ENCODE measurements around the gene GARNL3. TPM values are rescaled to one million over a fixed set of nuclear protein-coding genes. Genes with fewer than 3 reads are reported as not detected.
A peak's percentile ranks its signal among the peaks of the same experiment; 100 is the strongest.

The GARNL3 gene
- total RNA-seq, 2 experiments from 2014 or later: 16.1 to 17.2 TPM

- CTCF ChIA-PET (ENCODE audit: unreplicated experiment): no interaction called here
- H3K9me3 ChIP-seq (ENCODE audit: low read length): no peaks in the 10 kb centered on the region
- H3K27ac ChIP-seq (ENCODE audit: low read depth, low read length, poor library complexity, severe bottlenecking): no peak overlapping the region
- TF ChIP-seq EZH2phosphoT487 (IDR thresholded peaks at IDR 0.05; ENCODE audit: borderline replicate concordance, low read depth, low read length): no peak
- H3K4me1 ChIP-seq (ENCODE audit: insufficient read depth, low read length, poor library complexity, severe bottlenecking): no peaks in the 10 kb centered on the region
- BruUV-seq (replicated peaks): no TSS peak
- H2AFZ ChIP-seq (ENCODE audit: low read length): no peak overlapping the region
- DNase-seq (ENCODE audit: low spot score): no peak
- H3K4me3 ChIP-seq (ENCODE audit: low read depth, low read length, poor library complexity, severe bottlenecking): no peak overlapping the region
- H3K36me3 ChIP-seq (ENCODE audit: insufficient read depth, low read length): no peaks in the 10 kb centered on the region
- POLR2A ChIA-PET: interaction anchor here (0.8 kb wide), 1 partner anchor 154 kb away, joined by 3 read pairs; no protein-coding TSS in a partner anchor
- no peaks in the 10 kb centered on the region for H4K20me1 ChIP-seq (ENCODE audit: insufficient read depth, low read length)
- H3K4me2 ChIP-seq (ENCODE audit: low read length): no peak overlapping the region
- intact Hi-C loops (cut with micrococcal nuclease; ENCODE audit: unreplicated experiment): no loop called here
- no peaks in the 10 kb centered on the region for H3K9me2 ChIP-seq (ENCODE audit: insufficient read depth, low read length)
- no peaks in the 10 kb centered on the region for H3K79me2 ChIP-seq (ENCODE audit: insufficient read depth, low read depth, low read length)
These were observed 105.6 kb downstream of the GARNL3 start for GRCh38 chr9:127370147-127370579.

DNA sequence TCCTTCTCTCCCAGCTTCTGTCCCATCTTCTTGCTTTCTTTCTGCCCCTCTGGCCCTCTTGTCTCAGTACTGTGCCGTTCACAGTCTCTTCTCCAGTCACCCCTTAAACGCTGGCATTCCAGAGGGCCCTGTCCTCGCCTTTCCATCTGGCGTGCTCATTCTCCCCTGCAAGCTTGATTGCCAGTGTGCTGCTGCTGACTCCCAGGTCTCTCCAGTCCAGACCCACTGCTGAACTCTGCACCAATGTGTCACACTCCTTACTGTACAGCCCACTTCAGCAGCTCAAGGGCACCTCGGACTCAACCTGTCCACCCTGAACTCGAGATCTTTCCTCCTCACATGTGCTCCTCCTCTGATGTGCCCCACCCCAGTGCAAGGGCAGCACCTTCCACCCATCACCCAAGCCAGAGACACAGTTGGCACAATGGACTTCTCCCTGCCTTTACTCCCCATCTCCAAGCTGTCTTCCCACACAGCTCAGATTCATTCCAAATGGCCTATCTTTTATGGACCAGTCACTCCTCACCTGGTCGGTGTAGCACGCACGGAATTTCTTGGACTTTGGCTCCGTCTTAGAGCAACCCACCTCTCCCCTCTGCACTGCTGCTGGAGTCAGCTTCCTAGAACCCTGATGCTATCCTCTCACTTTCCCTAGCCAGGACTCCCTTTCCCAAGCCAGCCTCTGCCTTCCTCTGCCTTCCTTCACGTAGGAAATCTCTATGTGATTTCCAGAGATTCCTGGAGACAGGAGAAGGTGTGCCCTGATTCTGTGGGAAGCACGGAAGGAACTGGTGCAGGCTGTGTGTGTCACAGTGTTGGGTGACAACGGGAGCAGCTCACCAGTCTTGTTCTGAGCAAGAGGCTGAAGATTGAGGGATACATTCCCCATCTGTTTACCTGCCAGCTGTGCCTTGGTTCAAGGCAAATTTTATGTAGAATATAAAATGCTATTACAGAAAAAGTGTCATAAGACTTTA is 106.4 kb downstream of the GARNL3 start:
- Histone ChIP-seq H3K27ac (ENCODE audit: low read depth, low read length, poor library complexity, severe bottlenecking) (no peak overlapping the region), H3K36me3 (ENCODE audit: insufficient read depth, low read length) (no peaks in the 10 kb centered on the region), H3K4me1 (ENCODE audit: insufficient read depth, low read length, poor library complexity, severe bottlenecking) (no peaks in the 10 kb centered on the region), H4K20me1 (ENCODE audit: insufficient read depth, low read length) (no peaks in the 10 kb centered on the region), H3K4me2 (ENCODE audit: low read length) (no peak overlapping the region), H3K4me3 (ENCODE audit: low read depth, low read length, poor library complexity, severe bottlenecking) (no peak overlapping the region), H3K79me2 (ENCODE audit: insufficient read depth, low read depth, low read length) (no peaks in the 10 kb centered on the region), H2AFZ (ENCODE audit: low read length) (no peak overlapping the region), H3K9me3 (ENCODE audit: low read length) (no peaks in the 10 kb centered on the region), H3K9me2 (ENCODE audit: insufficient read depth, low read length) (no peaks in the 10 kb centered on the region)
- ChIA-PET POLR2A (no interaction called here), CTCF (ENCODE audit: unreplicated experiment) (no interaction called here)
- no TSS peak for BruUV-seq (replicated peaks)
- DNase-seq (ENCODE audit: low spot score): no peak
- TF ChIP-seq EZH2phosphoT487 (IDR thresholded peaks at IDR 0.05; ENCODE audit: borderline replicate concordance, low read depth, low read length): no peak
- TF ChIP-seq, protein P1, sequence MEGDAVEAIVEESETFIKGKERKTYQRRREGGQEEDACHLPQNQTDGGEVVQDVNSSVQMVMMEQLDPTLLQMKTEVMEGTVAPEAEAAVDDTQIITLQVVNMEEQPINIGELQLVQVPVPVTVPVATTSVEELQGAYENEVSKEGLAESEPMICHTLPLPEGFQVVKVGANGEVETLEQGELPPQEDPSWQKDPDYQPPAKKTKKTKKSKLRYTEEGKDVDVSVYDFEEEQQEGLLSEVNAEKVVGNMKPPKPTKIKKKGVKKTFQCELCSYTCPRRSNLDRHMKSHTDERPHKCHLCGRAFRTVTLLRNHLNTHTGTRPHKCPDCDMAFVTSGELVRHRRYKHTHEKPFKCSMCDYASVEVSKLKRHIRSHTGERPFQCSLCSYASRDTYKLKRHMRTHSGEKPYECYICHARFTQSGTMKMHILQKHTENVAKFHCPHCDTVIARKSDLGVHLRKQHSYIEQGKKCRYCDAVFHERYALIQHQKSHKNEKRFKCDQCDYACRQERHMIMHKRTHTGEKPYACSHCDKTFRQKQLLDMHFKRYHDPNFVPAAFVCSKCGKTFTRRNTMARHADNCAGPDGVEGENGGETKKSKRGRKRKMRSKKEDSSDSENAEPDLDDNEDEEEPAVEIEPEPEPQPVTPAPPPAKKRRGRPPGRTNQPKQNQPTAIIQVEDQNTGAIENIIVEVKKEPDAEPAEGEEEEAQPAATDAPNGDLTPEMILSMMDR (conservative IDR thresholded peaks at IDR 0.05; ENCODE audit: low read length): no peak
- intact Hi-C loops (cut with micrococcal nuclease; ENCODE audit: unreplicated experiment): no loop called here

DNA sequence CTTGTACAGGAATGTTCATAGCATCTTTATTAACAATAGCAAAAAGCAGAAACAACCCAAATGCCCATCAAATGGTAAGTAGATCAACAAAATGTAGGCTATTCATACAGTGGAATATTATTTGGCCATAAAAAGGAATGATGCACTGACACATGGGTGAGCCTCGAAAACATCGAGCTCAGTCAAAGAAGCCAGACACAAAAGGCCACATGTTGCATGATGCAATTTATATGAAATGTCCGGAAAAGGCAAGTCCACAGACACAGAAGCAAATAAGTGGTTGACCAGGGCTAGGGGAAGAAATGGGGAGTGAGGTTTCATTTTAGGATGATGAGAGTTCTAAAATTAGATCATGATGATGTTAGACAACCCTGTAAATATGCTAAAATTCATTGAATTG is 115.9 kb downstream of the GARNL3 start:
- H3K79me2 ChIP-seq (ENCODE audit: insufficient read depth, low read depth, low read length): no peaks in the 10 kb centered on the region
- DNase-seq (ENCODE audit: low spot score): peak; percentile 26
- TF ChIP-seq EZH2phosphoT487 (IDR thresholded peaks at IDR 0.05; ENCODE audit: borderline replicate concordance, low read depth, low read length): no peak
- TF ChIP-seq, protein P1 (conservative IDR thresholded peaks at IDR 0.05; ENCODE audit: low read length): no peak
- intact Hi-C loops (cut with micrococcal nuclease; ENCODE audit: unreplicated experiment): no loop called here
- H3K4me2 ChIP-seq (ENCODE audit: low read length): no peak overlapping the region
- POLR2A ChIA-PET: interaction anchor here (0.6 kb wide), 2 partner anchors 44 to 188 kb away, joined by 3 read pairs; partner anchors contain the start of gene ZNF79
- H3K36me3 ChIP-seq (ENCODE audit: insufficient read depth, low read length): no peaks in the 10 kb centered on the region
- no TSS peak for BruUV-seq (replicated peaks)
- H4K20me1 ChIP-seq (ENCODE audit: insufficient read depth, low read length): no peaks in the 10 kb centered on the region
- no peaks in the 10 kb centered on the region for H3K4me1 ChIP-seq (ENCODE audit: insufficient read depth, low read length, poor library complexity, severe bottlenecking)
- H2AFZ ChIP-seq (ENCODE audit: low read length): no peak overlapping the region
- H3K9me3 ChIP-seq (ENCODE audit: low read length): no peaks in the 10 kb centered on the region
- H3K9me2 ChIP-seq (ENCODE audit: insufficient read depth, low read length): 0 out of 2 replicates have a peak, but pooled peaks cover 3% of the 10 kb centered on the region
- no peak overlapping the region for H3K27ac ChIP-seq (ENCODE audit: low read depth, low read length, poor library complexity, severe bottlenecking)
- no peak overlapping the region for H3K4me3 ChIP-seq (ENCODE audit: low read depth, low read length, poor library complexity, severe bottlenecking)
- CTCF ChIA-PET (ENCODE audit: unreplicated experiment): no interaction called here

All from OCI-LY7 (cell line).